Naive thymus-derived CD4-positive, alpha-beta T cell (primary cell): ENCODE measurements around the gene COBLL1. TPM values are rescaled to one million over a fixed set of nuclear protein-coding genes. Genes with fewer than 3 reads are reported as not detected.

Experiments used
- ATAC-seq: fragments of 150-1000 bp; cut with Tn5 transposase; 2 replicates; pipeline ENCODE4 v1.10.0; 2021; ENCODE audit warnings: mild to moderate bottlenecking, moderate library complexity
- CTCF ChIA-PET: fragments of 350-600 bp; sonication (Branson Sonifier 250); formaldehyde crosslinking; loops from one replicate; lab custom pipeline; 2021; ENCODE audit warnings: antibody characterized with exemption; lab: Charles Lee
- POLR2A ChIA-PET: fragments of 350-600 bp; sonication (Branson Sonifier 250); formaldehyde crosslinking; loops from one replicate; lab custom pipeline; 2021; ENCODE audit warnings: antibody characterized with exemption, inconsistent platforms; lab: Charles Lee
- DNase-seq, 9 donors: peaks; one replicate each; pipeline versions ENCODE4 v3.0.0 to v3.0.0-alpha.2; 2020 to 2022; ENCODE audit warnings: mixed read lengths in 1 of 9
- H3K27ac ChIP-seq: one replicate; pipeline ENCODE4 v1.7.0; 2013; ENCODE audit warnings: mild to moderate bottlenecking, low read depth, low read length, moderate library complexity
- H3K27me3 ChIP-seq, 2 donors: one replicate each; pipeline ENCODE4 v1.7.0; 2013; ENCODE audit warnings: low read length in 2 of 2, mild to moderate bottlenecking in 2 of 2, moderate library complexity in 2 of 2; ENCODE audit not compliant: control insufficient read depth in 2 of 2, insufficient read depth in 2 of 2
- H3K36me3 ChIP-seq, 3 experiments: 1 replicate in 2 of 3; 2 replicates in 1 of 3; pipeline ENCODE4 v1.7.0; 2013; ENCODE audit warnings: low read length in 3 of 3, mild to moderate bottlenecking in 3 of 3, moderate library complexity in 1 of 3; ENCODE audit not compliant: insufficient read depth in 3 of 3, control insufficient read depth in 2 of 3
- H3K4me1 ChIP-seq, 2 donors: one replicate each; pipeline ENCODE4 v1.7.0; 2013; ENCODE audit warnings: low read length in 2 of 2, mild to moderate bottlenecking in 2 of 2, moderate library complexity in 1 of 2; ENCODE audit not compliant: control insufficient read depth in 2 of 2, insufficient read depth in 2 of 2
- H3K4me3 ChIP-seq: 2 replicates; pipeline ENCODE4 v1.7.0; 2013; ENCODE audit warnings: mild to moderate bottlenecking, low read length
- H3K9me3 ChIP-seq, 3 experiments: 1 replicate in 2 of 3; 2 replicates in 1 of 3; pipeline ENCODE4 v1.7.0; 2013; ENCODE audit warnings: low read length in 3 of 3; ENCODE audit not compliant: control insufficient read depth in 2 of 3
- H3K27ac Mint-ChIP-seq, 9 donors: one replicate each; pipeline ENCODE4 v1.8.0; 2020 to 2022; ENCODE audit warnings: mixed read lengths in 9 of 9, mild to moderate bottlenecking in 8 of 9, moderate library complexity in 5 of 9, inconsistent platforms in 2 of 9
- H3K27me3 Mint-ChIP-seq, 5 donors: one replicate each; pipeline ENCODE4 v1.8.0; 2021 to 2022; ENCODE audit warnings: mixed read lengths in 5 of 5, mild to moderate bottlenecking in 1 of 5
- H3K36me3 Mint-ChIP-seq, 5 donors: one replicate each; pipeline ENCODE4 v1.8.0; 2020 to 2022; ENCODE audit warnings: mixed read lengths in 5 of 5, mild to moderate bottlenecking in 3 of 5, inconsistent platforms in 1 of 5
- H3K4me1 Mint-ChIP-seq, 7 donors: one replicate each; pipeline ENCODE4 v1.8.0; 2020 to 2022; ENCODE audit warnings: mixed read lengths in 7 of 7, mild to moderate bottlenecking in 3 of 7, inconsistent platforms in 1 of 7
- H3K4me3 Mint-ChIP-seq, 10 donors: one replicate each; pipeline ENCODE4 v1.8.0; 2020 to 2022; ENCODE audit warnings: mild to moderate bottlenecking in 10 of 10, mixed read lengths in 10 of 10, moderate library complexity in 6 of 10, inconsistent platforms in 2 of 10
- H3K9me3 Mint-ChIP-seq, 11 donors: one replicate each; pipeline ENCODE4 v1.8.0; 2020 to 2022; ENCODE audit warnings: mixed read lengths in 11 of 11, mild to moderate bottlenecking in 4 of 11, inconsistent platforms in 1 of 11, moderate library complexity in 1 of 11
- intact Hi-C, 2 donors: fragments of 100-400 bp; cut with micrococcal nuclease; formaldehyde crosslinking; loops; one replicate each; pipeline ENCODE4 v1.15.1; 2023
- polyA plus RNA-seq, 2 donors: library from polyadenylated mRNA; unstranded; fragments of 300-500 nt; fragmentation: Illumina TruSeq; gene quantifications; one replicate each; pipeline ENCODE4 v1.2.3, GENCODE V29; 2021
- total RNA-seq, 6 experiments: library from RNA in 5 of 6; stranded (reverse) in 5 of 6; gene quantifications; 1 replicate in 5 of 6; 2 replicates in 1 of 6; pipeline ENCODE4 v1.2.3 and lab custom pipeline; 2021 to 2026

The COBLL1 gene
- total and polyA plus RNA-seq, 7 experiments from 2014 or later = 0.22 to 8.0 (median 0.57) TPM; not detected in 2

DNA sequence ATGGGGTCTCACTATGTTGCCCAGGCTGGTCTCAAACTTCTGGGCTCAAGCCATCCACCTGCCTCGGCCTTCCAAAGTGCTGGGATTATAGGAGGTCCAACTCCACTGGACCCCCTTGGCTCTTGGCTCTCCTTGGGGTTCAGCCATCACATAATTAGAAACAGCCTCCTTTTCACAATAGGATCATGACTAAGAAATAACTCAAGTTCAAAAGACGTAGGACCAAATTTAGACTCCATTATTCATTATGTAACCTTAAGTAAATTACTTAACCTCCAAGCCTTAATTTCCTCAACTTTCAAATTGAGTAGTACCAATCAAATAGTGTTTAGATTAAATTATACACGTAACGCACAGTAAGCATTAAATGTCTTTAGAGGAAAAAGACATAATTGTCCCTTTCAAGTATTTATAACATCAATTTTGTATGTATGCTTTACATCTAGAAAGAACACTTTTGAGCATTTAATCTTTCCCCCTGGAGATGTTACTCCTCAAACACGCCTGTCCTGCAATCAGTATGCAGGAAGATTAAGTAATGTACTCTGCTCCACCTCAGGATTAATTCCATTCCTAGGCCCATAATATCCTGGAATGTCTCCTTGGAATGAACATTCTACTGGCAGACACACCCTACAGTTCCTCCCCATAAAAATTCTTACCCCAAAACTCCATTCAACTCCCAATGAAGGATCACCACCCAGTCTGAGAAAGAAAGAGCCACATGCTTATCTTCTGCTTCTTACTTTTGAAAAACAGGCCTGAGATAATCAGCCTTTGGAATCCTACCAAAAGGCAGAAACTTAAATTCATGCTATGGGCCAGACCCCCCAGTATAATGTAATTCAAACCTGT lies 49.1 kb downstream of the COBLL1 start:
- Histone ChIP-seq H3K9me3 (no peaks in the 10 kb centered on the region), H3K4me1 (no peaks in the 10 kb centered on the region), H3K36me3 (no peaks in the 10 kb centered on the region), H3K27ac (no peak overlapping the region), H3K27me3 (no peaks in the 10 kb centered on the region), H3K4me3 (no peak overlapping the region)
- CTCF ChIA-PET = no interaction called here
- H3K4me1 Mint-ChIP-seq = no peaks in the 10 kb centered on the region
- H3K9me3 Mint-ChIP-seq = peaks cover 0 to 2% (median 0%) of the 10 kb centered on the region in 11 donors
- ATAC-seq (no peak), DNase-seq (no peak)
- no peak overlapping the region for H3K4me3 Mint-ChIP-seq
- POLR2A ChIA-PET = no interaction called here
- intact Hi-C loops = no loop called here
- H3K27me3 Mint-ChIP-seq = peaks cover 0 to 5% (median 0%) of the 10 kb centered on the region in 5 donors
- no peak overlapping the region for H3K27ac Mint-ChIP-seq
- no peaks in the 10 kb centered on the region for H3K36me3 Mint-ChIP-seq

DNA sequence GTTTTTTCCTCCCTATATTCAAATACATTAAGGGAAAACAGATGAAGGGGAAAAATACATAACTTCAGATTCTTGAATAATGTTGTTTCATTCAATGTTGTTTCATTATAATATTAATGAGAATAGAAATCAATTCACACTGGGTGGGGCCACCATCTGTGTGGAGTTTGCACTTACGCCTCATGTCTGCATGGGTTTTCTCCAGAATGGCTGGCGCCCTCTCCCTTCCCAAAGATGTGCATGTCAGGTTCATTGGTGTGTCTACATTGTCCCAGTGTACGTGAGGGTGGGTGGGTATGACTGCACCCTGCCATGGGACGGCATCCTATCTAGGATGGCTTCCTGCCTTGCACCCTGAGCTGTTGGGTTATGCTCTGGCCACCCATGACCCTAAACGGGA lies 51.7 kb downstream of the COBLL1 start:
- no peak overlapping the region for H3K4me3 Mint-ChIP-seq
- no peaks in the 10 kb centered on the region for H3K36me3 Mint-ChIP-seq
- H3K27me3 Mint-ChIP-seq = no peaks in the 10 kb centered on the region
- ATAC-seq (no peak), DNase-seq (no peak)
- ChIA-PET CTCF (no interaction called here), POLR2A (no interaction called here)
- Histone ChIP-seq H3K4me1 (no peaks in the 10 kb centered on the region), H3K4me3 (no peak overlapping the region), H3K27ac (no peak overlapping the region), H3K36me3 (no peaks in the 10 kb centered on the region), H3K9me3 (no peaks in the 10 kb centered on the region), H3K27me3 (no peaks in the 10 kb centered on the region)
- H3K27ac Mint-ChIP-seq = no peak overlapping the region
- intact Hi-C loops = no loop called here
- H3K4me1 Mint-ChIP-seq = no peaks in the 10 kb centered on the region
- H3K9me3 Mint-ChIP-seq = peaks cover 0 to 3% (median 0%) of the 10 kb centered on the region in 11 donors

DNA sequence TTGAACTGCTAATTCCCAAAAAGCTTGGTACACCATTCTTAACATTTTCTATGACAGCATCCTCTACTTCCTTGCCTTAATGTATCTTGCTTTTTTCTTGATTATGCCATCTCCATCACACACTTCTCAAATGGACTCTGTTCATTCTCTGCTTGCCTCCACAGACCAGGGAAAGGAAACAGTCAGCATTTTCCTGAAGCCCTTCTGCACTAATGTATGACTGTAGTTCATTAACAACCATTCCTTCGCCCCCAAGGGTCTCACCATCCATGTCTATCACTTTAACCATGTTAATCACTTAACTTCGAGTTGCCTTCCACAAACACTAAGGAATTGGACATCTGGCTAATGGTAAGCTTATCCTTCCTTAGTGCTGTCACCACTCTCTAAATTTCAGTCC lies 54.8 kb downstream of the COBLL1 start:
- DNase-seq (no peak), ATAC-seq (no peak)
- no peak overlapping the region for H3K27ac ChIP-seq
- POLR2A ChIA-PET = no interaction called here
- Mint-ChIP-seq H3K4me1 (no peaks in the 10 kb centered on the region), H3K36me3 (no peaks in the 10 kb centered on the region), H3K4me3 (no peak overlapping the region), H3K27me3 (no peaks in the 10 kb centered on the region), H3K9me3 (peaks cover 0 to 3% (median 0%) of the 10 kb centered on the region in 11 donors), H3K27ac (no peak overlapping the region)
- no peaks in the 10 kb centered on the region for H3K4me1 ChIP-seq
- no peaks in the 10 kb centered on the region for H3K27me3 ChIP-seq
- H3K36me3 ChIP-seq = no peaks in the 10 kb centered on the region
- H3K4me3 ChIP-seq = no peak overlapping the region
- intact Hi-C loops = no loop called here
- H3K9me3 ChIP-seq = no peaks in the 10 kb centered on the region
- CTCF ChIA-PET = no interaction called here

DNA sequence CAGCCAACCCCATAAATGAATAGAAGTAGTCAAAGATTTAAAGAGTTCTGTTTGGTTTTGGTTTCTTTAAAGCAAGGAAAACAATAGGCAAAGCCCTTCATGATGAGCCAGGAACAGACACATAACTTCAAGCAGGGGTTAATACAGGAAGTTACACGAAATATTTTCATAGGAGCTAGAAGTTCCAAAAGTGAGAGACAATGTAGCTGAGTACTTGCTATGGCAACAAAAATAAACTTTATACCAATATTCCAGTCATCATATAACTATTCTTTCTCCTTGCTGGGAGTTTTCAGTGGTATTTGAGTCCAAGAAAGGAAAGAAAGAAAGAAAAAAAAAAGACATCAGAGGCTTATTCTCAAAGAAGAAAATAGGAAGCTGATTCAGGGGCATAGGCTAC lies 56.2 kb downstream of the COBLL1 start:
- no peaks in the 10 kb centered on the region for H3K9me3 ChIP-seq
- H3K4me3 ChIP-seq = no peak overlapping the region
- ATAC-seq (no peak), DNase-seq (no peak)
- no peak overlapping the region for H3K27ac Mint-ChIP-seq
- H3K27ac ChIP-seq = no peak overlapping the region
- no peaks in the 10 kb centered on the region for H3K27me3 ChIP-seq
- H3K9me3 Mint-ChIP-seq = peaks cover 0 to 3% (median 0%) of the 10 kb centered on the region in 11 donors
- POLR2A ChIA-PET = no interaction called here
- no peaks in the 10 kb centered on the region for H3K36me3 Mint-ChIP-seq
- no peaks in the 10 kb centered on the region for H3K4me1 ChIP-seq
- no peak overlapping the region for H3K4me3 Mint-ChIP-seq
- intact Hi-C loops = no loop called here
- no peaks in the 10 kb centered on the region for H3K36me3 ChIP-seq
- no peaks in the 10 kb centered on the region for H3K27me3 Mint-ChIP-seq
- CTCF ChIA-PET = no interaction called here
- H3K4me1 Mint-ChIP-seq = no peaks in the 10 kb centered on the region

DNA sequence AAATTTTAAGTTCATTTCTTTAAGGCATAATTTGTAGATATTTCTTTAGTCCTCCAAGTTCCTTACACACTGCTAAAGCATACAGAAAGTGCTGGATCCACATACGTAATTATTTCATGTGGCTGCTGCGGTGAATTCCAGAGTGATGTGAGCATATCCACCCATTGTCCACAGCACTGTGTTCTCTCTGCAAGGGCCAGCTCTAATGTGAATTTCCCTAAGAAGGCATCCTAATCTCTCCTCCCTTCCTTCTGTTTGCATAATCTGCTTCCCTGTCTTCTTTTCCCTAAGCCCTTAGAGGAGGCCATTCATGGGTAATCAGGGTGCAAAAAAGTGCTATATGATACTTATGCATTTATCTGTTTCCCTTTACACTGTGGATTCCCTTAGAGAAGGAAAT lies 57.2 kb downstream of the COBLL1 start:
- no peaks in the 10 kb centered on the region for H3K4me1 Mint-ChIP-seq
- Histone ChIP-seq H3K4me1 (no peaks in the 10 kb centered on the region), H3K9me3 (no peaks in the 10 kb centered on the region), H3K4me3 (no peak overlapping the region), H3K36me3 (no peaks in the 10 kb centered on the region), H3K27me3 (no peaks in the 10 kb centered on the region), H3K27ac (no peak overlapping the region)
- POLR2A ChIA-PET = no interaction called here
- CTCF ChIA-PET = no interaction called here
- no peak for DNase-seq
- peaks cover 0 to 3% (median 0%) of the 10 kb centered on the region in 11 donors for H3K9me3 Mint-ChIP-seq
- H3K27me3 Mint-ChIP-seq = no peaks in the 10 kb centered on the region
- intact Hi-C loops = no loop called here
- no peak overlapping the region for H3K4me3 Mint-ChIP-seq
- no peak overlapping the region for H3K27ac Mint-ChIP-seq
- no peak for ATAC-seq
- H3K36me3 Mint-ChIP-seq = no peaks in the 10 kb centered on the region

DNA sequence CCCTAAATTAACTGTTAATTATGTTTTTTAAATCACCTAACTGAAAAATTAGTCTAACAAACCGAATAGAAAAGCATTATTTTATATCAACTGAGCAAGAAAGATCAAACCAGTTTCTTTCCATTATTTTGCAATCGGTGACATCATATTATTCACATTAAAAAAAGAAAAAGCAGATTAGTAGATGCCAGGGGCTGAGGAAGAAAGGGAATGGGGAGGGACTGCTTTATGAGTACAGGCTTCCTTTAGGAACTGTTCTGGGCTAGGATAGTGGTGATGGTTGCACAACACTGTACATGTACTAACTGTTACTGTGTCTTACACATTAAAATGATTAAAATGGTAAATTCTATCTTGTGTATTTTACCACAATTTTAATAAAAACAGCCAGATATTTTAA lies 59.3 kb downstream of the COBLL1 start:
- Mint-ChIP-seq H3K9me3 (peaks cover 0 to 3% (median 0%) of the 10 kb centered on the region in 11 donors), H3K4me1 (no peaks in the 10 kb centered on the region), H3K36me3 (no peaks in the 10 kb centered on the region), H3K27ac (no peak overlapping the region), H3K27me3 (no peaks in the 10 kb centered on the region), H3K4me3 (no peak overlapping the region)
- Histone ChIP-seq H3K4me1 (no peaks in the 10 kb centered on the region), H3K27me3 (no peaks in the 10 kb centered on the region), H3K36me3 (no peaks in the 10 kb centered on the region), H3K27ac (no peak overlapping the region), H3K4me3 (no peak overlapping the region), H3K9me3 (no peaks in the 10 kb centered on the region)
- intact Hi-C loops = no loop called here
- ATAC-seq (no peak), DNase-seq (no peak)
- ChIA-PET CTCF (no interaction called here), POLR2A (no interaction called here)

DNA sequence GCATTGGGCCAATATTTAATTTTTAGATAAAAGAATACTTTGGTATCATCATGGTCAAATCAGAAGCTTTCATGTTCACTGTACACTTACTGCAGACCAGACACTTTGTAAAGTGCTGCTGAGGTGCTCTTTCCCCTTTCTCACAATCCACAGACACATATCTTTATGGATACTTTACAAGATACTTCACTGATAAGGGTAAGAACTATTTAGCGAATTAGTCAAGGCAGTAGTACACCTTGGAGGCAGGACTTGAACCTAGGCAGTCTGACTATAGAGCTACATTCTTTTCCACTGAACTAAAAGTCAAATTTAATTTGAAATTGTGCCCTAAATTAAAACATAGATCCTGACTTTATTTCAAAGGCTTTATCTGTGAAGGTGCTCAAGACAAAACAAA lies 60.2 kb downstream of the COBLL1 start:
- Histone ChIP-seq H3K27me3 (no peaks in the 10 kb centered on the region), H3K4me3 (no peak overlapping the region), H3K36me3 (no peaks in the 10 kb centered on the region), H3K9me3 (no peaks in the 10 kb centered on the region), H3K27ac (no peak overlapping the region), H3K4me1 (no peaks in the 10 kb centered on the region)
- Mint-ChIP-seq H3K27me3 (no peaks in the 10 kb centered on the region), H3K9me3 (peaks cover 0 to 3% (median 0%) of the 10 kb centered on the region in 11 donors), H3K27ac (no peak overlapping the region), H3K4me1 (no peaks in the 10 kb centered on the region), H3K36me3 (no peaks in the 10 kb centered on the region), H3K4me3 (no peak overlapping the region)
- intact Hi-C loops = no loop called here
- no peak for ATAC-seq
- no peak for DNase-seq
- ChIA-PET POLR2A (no interaction called here), CTCF (no interaction called here)
